B cell (primary cell): Measurements from ENCODE around the gene TRAF3. TPM values are rescaled to one million over a fixed set of nuclear protein-coding genes. Genes with fewer than 3 reads are reported as not detected.
"Not testable (repeated sequence)": the region's sequence is repeated elsewhere in the genome, so short reads cannot be mapped to it uniquely, and the experiment has no call there.

Experiments
- ATAC-seq: fragments of 200-7000 bp; cut with Tn5 transposase; one replicate; pipeline ENCODE4 v1.10.0; 2021; ENCODE audit warnings: low read depth, mild to moderate bottlenecking, moderate number of reproducible peaks, moderate library complexity
- CTCF ChIA-PET: fragments of 350-600 bp; sonication (Branson Sonifier 250); formaldehyde crosslinking; loops from one replicate; lab custom pipeline; 2021; ENCODE audit warnings: antibody characterized with exemption, inconsistent platforms; lab: Charles Lee
- POLR2A ChIA-PET: fragments of 350-600 bp; sonication (Branson Sonifier 250); formaldehyde crosslinking; loops from one replicate; lab custom pipeline; 2021; ENCODE audit warnings: antibody characterized with exemption; lab: Charles Lee
- DNase-seq: peaks from one replicate; pipeline ENCODE4 v3.0.0; 2013
- H2AFZ ChIP-seq: 2 replicates; pipeline ENCODE4 v1.6.1; 2012; ENCODE audit warnings: mild to moderate bottlenecking, low read depth, low read length; ENCODE audit not compliant: insufficient read depth, poor library complexity, severe bottlenecking
- H3K27ac ChIP-seq, 2 donors: 1 replicate in 1 of 2; 2 replicates in 1 of 2; pipeline ENCODE4 v1.5.1; 2012 to 2013; ENCODE audit warnings: low read length in 2 of 2, mild to moderate bottlenecking in 2 of 2, moderate library complexity in 1 of 2
- H3K27me3 ChIP-seq, 4 experiments: fragments of 200-600 bp in 1 of 4; sonication (generic) in 1 of 4; replicated peaks in 1 of 4; 1 replicate in 2 of 4; 2 replicates in 2 of 4; pipeline versions ENCODE4 v1.6.1 to v1.7.0; 2013 to 2016; ENCODE audit warnings: low read length in 3 of 4, mild to moderate bottlenecking in 2 of 4, mixed read lengths in 1 of 4, moderate library complexity in 1 of 4; ENCODE audit not compliant: insufficient read depth in 4 of 4, control insufficient read depth in 3 of 4; ENCODE audit errors: control extremely low read depth in 1 of 4
- H3K36me3 ChIP-seq, 2 experiments: replicated peaks in 1 of 2; 1 replicate in 1 of 2; 2 replicates in 1 of 2; pipeline versions ENCODE4 v1.6.1 to v1.7.1; 2013; ENCODE audit warnings: low read length in 1 of 2; ENCODE audit not compliant: insufficient read depth in 2 of 2, control insufficient read depth in 1 of 2; ENCODE audit errors: control extremely low read depth in 1 of 2, extremely low read depth in 1 of 2
- H3K4me1 ChIP-seq, 2 donors: fragments of 200-600 bp in 1 of 2; sonication (generic) in 1 of 2; 1 replicate in 1 of 2; 2 replicates in 1 of 2; pipeline versions ENCODE4 v1.5.1 to v1.6.1; 2013 to 2017; ENCODE audit warnings: low read length in 2 of 2; ENCODE audit not compliant: control insufficient read depth in 2 of 2, insufficient read depth in 2 of 2
- H3K4me2 ChIP-seq: replicated peaks from 2 replicates; pipeline ENCODE3; 2012; ENCODE audit warnings: mild to moderate bottlenecking, low read depth, low read length; ENCODE audit not compliant: poor library complexity, severe bottlenecking
- H3K4me3 ChIP-seq, 5 experiments: fragments of 200-600 bp in 1 of 5; sonication (generic) in 1 of 5; 1 replicate in 3 of 5; 2 replicates in 2 of 5; pipeline versions ENCODE4 v1.5.1 to v1.7.0; 2011 to 2016; ENCODE audit warnings: low read length in 4 of 5, mild to moderate bottlenecking in 4 of 5, low read depth in 2 of 5, control low read depth in 1 of 5, moderate library complexity in 1 of 5; ENCODE audit not compliant: insufficient read depth in 1 of 5; ENCODE audit errors: control extremely low read depth in 1 of 5, extremely low read depth in 1 of 5
- H3K79me2 ChIP-seq: fragments of 200-600 bp; sonication (generic); one replicate; pipeline ENCODE4 v1.6.0; 2016; ENCODE audit warnings: low read length; ENCODE audit not compliant: control insufficient read depth, insufficient read depth
- H3K9ac ChIP-seq: fragments of 200-600 bp; sonication (generic); 2 replicates; pipeline ENCODE4 v1.6.1; 2017; ENCODE audit warnings: mild to moderate bottlenecking, low read length, moderate library complexity
- H3K9me3 ChIP-seq, 3 donors: one replicate each; pipeline versions ENCODE4 v1.6.1 to v1.7.1; 2013; ENCODE audit warnings: low read length in 2 of 3; ENCODE audit not compliant: control insufficient read depth in 2 of 3, insufficient read depth in 1 of 3; ENCODE audit errors: control extremely low read depth in 1 of 3
- H4K20me1 ChIP-seq: 2 replicates; pipeline ENCODE4 v1.6.0; 2012; ENCODE audit warnings: mild to moderate bottlenecking, low read length; ENCODE audit not compliant: insufficient read depth, control insufficient read depth, poor library complexity, severe bottlenecking
- H3K27ac Mint-ChIP-seq: one replicate; pipeline ENCODE4 v1.8.0; 2021; ENCODE audit warnings: mixed read lengths
- H3K27me3 Mint-ChIP-seq: one replicate; pipeline ENCODE4 v1.8.0; 2021; ENCODE audit warnings: mixed read lengths
- H3K4me1 Mint-ChIP-seq: one replicate; pipeline ENCODE4 v1.8.0; 2021; ENCODE audit warnings: mixed read lengths
- H3K4me3 Mint-ChIP-seq: one replicate; pipeline ENCODE4 v1.8.0; 2021; ENCODE audit warnings: mixed read lengths
- H3K9me3 Mint-ChIP-seq: one replicate; pipeline ENCODE4 v1.8.0; 2022; ENCODE audit warnings: mixed read lengths; ENCODE audit not compliant: insufficient read depth
- EZH2 ChIP-seq: IDR thresholded peaks from 2 replicates; pipeline ENCODE4 v1.6.1; 2012; ENCODE audit warnings: borderline replicate concordance, low read depth, mild to moderate bottlenecking, moderate library complexity, low read length; ENCODE audit not compliant: insufficient read depth, poor library complexity, severe bottlenecking
- WGBS: methylation state at CpG from one replicate; pipeline ENCODE4 v1.1.5; 2013; ENCODE audit warnings: missing lambda C conversion rate; ENCODE audit not compliant: insufficient coverage; 5-methylcytosine and 5-hydroxymethylcytosine counted together
- intact Hi-C: fragments of 100-400 bp; cut with micrococcal nuclease; formaldehyde crosslinking; loops from one replicate; pipeline ENCODE4 v1.10.0; 2022
- polyA plus RNA-seq: library from polyadenylated mRNA; depleted of rRNA; stranded (reverse); fragments of >200 nt; gene quantifications from 2 replicates; pipeline ENCODE4 v1.2.3, GENCODE V29; 2012
- total RNA-seq, 2 donors: library from RNA; stranded (reverse); fragments of 120-200 nt in 1 of 2; gene quantifications; 1 replicate in 1 of 2; 2 replicates in 1 of 2; pipeline versions ENCODE4 v1.2.3 to v1.2.4, GENCODE V29; 2013 to 2022
- TF ChIP-seq, protein P1 (sequence below): fragments of 200-600 bp; IDR thresholded peaks from one replicate; pipeline ENCODE4 v1.8.0; 2022; ENCODE audit warnings: antibody characterized with exemption, mild to moderate bottlenecking

The TRAF3 gene
- total and polyA plus RNA-seq, 2 donors (not counting 1 experiment from before 2014, with no cell fraction given), result 42.8 to 89.8 TPM

DNA sequence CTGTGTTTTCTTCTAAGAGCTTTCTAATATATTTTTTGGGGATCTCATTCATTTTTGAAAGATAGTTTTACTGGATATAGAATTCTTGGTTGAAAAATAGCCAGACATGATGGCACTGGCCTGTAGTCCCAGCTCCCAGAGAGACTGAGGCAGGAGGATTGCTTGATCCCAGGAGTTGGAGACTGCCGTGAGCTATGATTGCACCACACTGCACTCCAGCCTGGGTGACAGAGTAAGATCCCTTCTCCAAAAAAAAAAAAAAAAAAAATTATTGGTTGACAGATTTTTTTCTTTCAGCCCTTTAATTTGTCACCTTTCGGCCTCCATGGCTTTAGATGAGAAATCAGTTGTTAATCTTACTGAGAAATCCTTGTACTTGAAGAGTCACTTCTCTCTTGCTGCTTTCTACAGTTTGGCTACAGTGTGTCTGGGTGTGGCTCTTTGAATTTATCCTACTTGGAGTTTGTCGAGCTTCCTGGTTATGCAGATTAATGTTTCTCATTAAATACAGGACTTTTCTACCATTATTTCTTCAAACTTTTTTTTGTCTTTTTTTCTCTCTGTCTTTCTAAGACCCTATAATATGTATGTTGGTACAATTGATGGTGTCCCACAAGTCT is 85.0 kb downstream of the TRAF3 start:
- H3K27ac Mint-ChIP-seq, result no peak overlapping the region
- no peak for DNase-seq
- Histone ChIP-seq H3K9ac (no peak overlapping the region), H3K9me3 (peaks cover 3 to 30% (median 23%) of the 10 kb centered on the region in 3 donors), H3K4me3 (no peak overlapping the region), H3K27ac (no peak overlapping the region), H3K4me2 (no peak overlapping the region), H3K79me2 (peaks cover 87% of the 10 kb centered on the region), H3K27me3 (no peaks in the 10 kb centered on the region), H3K36me3 (peaks cover 6 to 47% of the 10 kb centered on the region in 2 experiments), H3K4me1 (no peaks in the 10 kb centered on the region), H2AFZ (no peak overlapping the region), H4K20me1 (peaks cover 37% of the 10 kb centered on the region)
- intact Hi-C loops, result no loop called here
- ATAC-seq, result no peak
- H3K4me3 Mint-ChIP-seq, result no peak overlapping the region
- WGBS, result no CpG with 5 or more reads among the region's 3 CpGs
- peaks cover 4% of the 10 kb centered on the region for H3K9me3 Mint-ChIP-seq
- TF ChIP-seq, protein P1, sequence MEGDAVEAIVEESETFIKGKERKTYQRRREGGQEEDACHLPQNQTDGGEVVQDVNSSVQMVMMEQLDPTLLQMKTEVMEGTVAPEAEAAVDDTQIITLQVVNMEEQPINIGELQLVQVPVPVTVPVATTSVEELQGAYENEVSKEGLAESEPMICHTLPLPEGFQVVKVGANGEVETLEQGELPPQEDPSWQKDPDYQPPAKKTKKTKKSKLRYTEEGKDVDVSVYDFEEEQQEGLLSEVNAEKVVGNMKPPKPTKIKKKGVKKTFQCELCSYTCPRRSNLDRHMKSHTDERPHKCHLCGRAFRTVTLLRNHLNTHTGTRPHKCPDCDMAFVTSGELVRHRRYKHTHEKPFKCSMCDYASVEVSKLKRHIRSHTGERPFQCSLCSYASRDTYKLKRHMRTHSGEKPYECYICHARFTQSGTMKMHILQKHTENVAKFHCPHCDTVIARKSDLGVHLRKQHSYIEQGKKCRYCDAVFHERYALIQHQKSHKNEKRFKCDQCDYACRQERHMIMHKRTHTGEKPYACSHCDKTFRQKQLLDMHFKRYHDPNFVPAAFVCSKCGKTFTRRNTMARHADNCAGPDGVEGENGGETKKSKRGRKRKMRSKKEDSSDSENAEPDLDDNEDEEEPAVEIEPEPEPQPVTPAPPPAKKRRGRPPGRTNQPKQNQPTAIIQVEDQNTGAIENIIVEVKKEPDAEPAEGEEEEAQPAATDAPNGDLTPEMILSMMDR, result no peak
- TF ChIP-seq EZH2, result no peak
- ChIA-PET POLR2A (no interaction called here), CTCF (no interaction called here)
- peaks cover 3% of the 10 kb centered on the region for H3K4me1 Mint-ChIP-seq
- no peaks in the 10 kb centered on the region for H3K27me3 Mint-ChIP-seq

DNA sequence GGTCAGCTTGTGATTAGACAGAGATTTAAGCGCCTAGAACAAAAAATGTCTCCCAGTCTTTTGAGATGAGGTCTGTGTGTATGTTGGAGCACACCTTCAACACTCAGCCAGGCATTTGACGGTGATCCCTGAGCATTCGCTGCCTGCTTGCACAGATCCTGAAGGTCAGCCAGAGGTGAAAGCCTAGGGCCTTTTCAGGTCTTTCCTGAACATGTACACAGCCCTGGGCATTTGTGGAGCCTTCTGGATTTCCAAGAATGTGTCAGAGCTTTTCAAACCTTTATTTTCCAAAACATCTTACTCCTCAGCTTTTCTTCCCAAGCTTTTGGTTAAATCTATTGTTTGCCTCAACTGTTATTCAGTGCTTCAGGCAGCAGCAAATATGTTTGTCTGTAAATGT is 86.1 kb downstream of the TRAF3 start:
- peaks cover 6 to 38% of the 10 kb centered on the region in 2 experiments for H3K36me3 ChIP-seq
- H3K4me2 ChIP-seq, result no peak overlapping the region
- ChIA-PET POLR2A (no interaction called here), CTCF (no interaction called here)
- no peak overlapping the region for H3K27ac ChIP-seq
- Mint-ChIP-seq H3K4me1 (peaks cover 10% of the 10 kb centered on the region), H3K4me3 (no peak overlapping the region), H3K9me3 (peaks cover 4% of the 10 kb centered on the region), H3K27me3 (no peaks in the 10 kb centered on the region), H3K27ac (no peak overlapping the region)
- DNase-seq, result no peak
- H3K9ac ChIP-seq, result no peak overlapping the region
- intact Hi-C loops, result no loop called here
- no peaks in the 10 kb centered on the region for H3K27me3 ChIP-seq
- TF ChIP-seq, protein P1, result no peak
- TF ChIP-seq EZH2, result no peak
- ATAC-seq, result no peak
- peaks cover 48% of the 10 kb centered on the region for H4K20me1 ChIP-seq
- H3K79me2 ChIP-seq, result peaks cover 86% of the 10 kb centered on the region
- H2AFZ ChIP-seq, result no peak overlapping the region
- H3K4me1 ChIP-seq, result peaks cover 0 to 3% of the 10 kb centered on the region in 2 donors
- H3K9me3 ChIP-seq, result peaks cover 1 to 23% (median 21%) of the 10 kb centered on the region in 3 donors
- whole genome bisulfite sequencing, result 100% methylated on average over 2 of the region's 3 CpGs
- no peak overlapping the region for H3K4me3 ChIP-seq

DNA sequence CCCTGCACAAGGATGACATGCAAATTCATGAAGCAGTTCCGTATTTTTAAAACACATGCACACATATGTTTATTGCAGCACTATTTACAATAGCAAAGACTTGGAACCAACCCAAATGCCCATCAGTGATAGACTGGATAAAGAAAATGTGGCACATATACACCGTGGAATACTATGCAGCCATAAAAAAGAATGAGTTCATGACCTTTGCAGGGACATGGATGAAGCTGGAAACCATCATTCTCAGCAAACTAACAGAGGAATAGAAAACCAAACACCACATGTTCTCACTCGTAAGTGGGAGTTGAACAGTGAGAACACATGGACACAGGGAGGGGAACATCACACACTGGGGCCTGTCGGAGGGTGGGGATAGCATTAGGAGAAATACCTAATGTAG is 88.7 kb downstream of the TRAF3 start:
- H3K27ac ChIP-seq, H3K27me3 Mint-ChIP-seq, H3K4me2 ChIP-seq, H2AFZ ChIP-seq, H3K9ac ChIP-seq, H3K27ac Mint-ChIP-seq, H3K27me3 ChIP-seq, CTCF ChIA-PET, DNase-seq, H3K4me3 Mint-ChIP-seq, POLR2A ChIA-PET, ATAC-seq, H3K9me3 Mint-ChIP-seq, H3K4me3 ChIP-seq: not testable (repeated sequence)
- peaks cover 11 to 16% of the 10 kb centered on the region in 2 donors for H3K4me1 ChIP-seq
- WGBS, result no CpG with 5 or more reads among the region's 4 CpGs
- intact Hi-C loops, result loop anchor here (5.0 kb wide), 1 partner anchor 34 kb away; no protein-coding TSS in a partner anchor
- H4K20me1 ChIP-seq, result peaks cover 64% of the 10 kb centered on the region
- peaks cover 1 to 21% (median 17%) of the 10 kb centered on the region in 3 donors for H3K9me3 ChIP-seq
- H3K79me2 ChIP-seq, result peaks cover 84% of the 10 kb centered on the region
- peaks cover 6 to 35% of the 10 kb centered on the region in 2 experiments for H3K36me3 ChIP-seq
- H3K4me1 Mint-ChIP-seq, result peaks cover 18% of the 10 kb centered on the region
